ENCODE measurements around the gene DUSP3. TPM values are rescaled to one million over a fixed set of nuclear protein-coding genes. Genes with fewer than 3 reads are reported as not detected.

Gene DUSP3
- total and polyA plus RNA-seq, 10 of the 15 experiments (the other 5 are each of a cell fraction or from before 2014, with no cell fraction given) = 1.5 to 12.1 (median 3.8) TPM

DNA sequence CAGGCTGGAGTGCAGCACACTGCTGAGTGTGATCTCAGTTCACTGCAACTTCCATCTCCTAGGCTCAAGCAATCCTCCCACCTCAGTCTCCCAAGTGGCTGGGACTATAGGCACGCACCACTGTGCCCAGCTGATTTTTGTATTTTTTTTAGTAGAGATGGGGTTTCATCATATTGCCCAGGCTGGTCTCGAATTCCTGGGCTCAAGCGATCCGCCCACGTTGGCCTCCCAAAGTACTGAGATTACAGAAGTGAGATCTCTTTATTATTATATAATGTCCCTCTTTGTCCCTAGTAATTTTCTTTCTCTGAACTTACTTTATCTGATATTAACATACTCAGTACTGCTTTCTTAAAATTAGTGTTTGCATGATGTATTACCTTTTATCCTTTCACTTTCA lies 9.8 kb upstream of the DUSP3 start:
- CTCF ChIA-PET = no interaction called here
- intact Hi-C loops (cut with micrococcal nuclease; ENCODE audit: unreplicated experiment) = no loop called here
- TF ChIP-seq MTA2 (IDR thresholded peaks at IDR 0.05; ENCODE audit: low read depth) = 0 out of 2 replicates have a peak, but pooled peaks have one; percentile 42
- TF ChIP-seq, protein P1, sequence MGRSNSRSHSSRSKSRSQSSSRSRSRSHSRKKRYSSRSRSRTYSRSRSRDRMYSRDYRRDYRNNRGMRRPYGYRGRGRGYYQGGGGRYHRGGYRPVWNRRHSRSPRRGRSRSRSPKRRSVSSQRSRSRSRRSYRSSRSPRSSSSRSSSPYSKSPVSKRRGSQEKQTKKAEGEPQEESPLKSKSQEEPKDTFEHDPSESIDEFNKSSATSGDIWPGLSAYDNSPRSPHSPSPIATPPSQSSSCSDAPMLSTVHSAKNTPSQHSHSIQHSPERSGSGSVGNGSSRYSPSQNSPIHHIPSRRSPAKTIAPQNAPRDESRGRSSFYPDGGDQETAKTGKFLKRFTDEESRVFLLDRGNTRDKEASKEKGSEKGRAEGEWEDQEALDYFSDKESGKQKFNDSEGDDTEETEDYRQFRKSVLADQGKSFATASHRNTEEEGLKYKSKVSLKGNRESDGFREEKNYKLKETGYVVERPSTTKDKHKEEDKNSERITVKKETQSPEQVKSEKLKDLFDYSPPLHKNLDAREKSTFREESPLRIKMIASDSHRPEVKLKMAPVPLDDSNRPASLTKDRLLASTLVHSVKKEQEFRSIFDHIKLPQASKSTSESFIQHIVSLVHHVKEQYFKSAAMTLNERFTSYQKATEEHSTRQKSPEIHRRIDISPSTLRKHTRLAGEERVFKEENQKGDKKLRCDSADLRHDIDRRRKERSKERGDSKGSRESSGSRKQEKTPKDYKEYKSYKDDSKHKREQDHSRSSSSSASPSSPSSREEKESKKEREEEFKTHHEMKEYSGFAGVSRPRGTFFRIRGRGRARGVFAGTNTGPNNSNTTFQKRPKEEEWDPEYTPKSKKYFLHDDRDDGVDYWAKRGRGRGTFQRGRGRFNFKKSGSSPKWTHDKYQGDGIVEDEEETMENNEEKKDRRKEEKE (IDR thresholded peaks at IDR 0.05) = no peak
- no peak for TF ChIP-seq PKNOX1 (IDR thresholded peaks at IDR 0.05)
- no peak for TF ChIP-seq USF1 (IDR thresholded peaks at IDR 0.05; ENCODE audit: borderline replicate concordance, extremely low read length, insufficient read depth, low read depth, low read length)
- TF ChIP-seq LARP7 (IDR thresholded peaks at IDR 0.05) = no peak
- no peak for TF ChIP-seq ZBED1 (IDR thresholded peaks at IDR 0.05; ENCODE audit: borderline replicate concordance)
- TF ChIP-seq CBFB (IDR thresholded peaks at IDR 0.05; ENCODE audit: low read depth) = no peak
- TF ChIP-seq ESRRA (IDR thresholded peaks at IDR 0.05; ENCODE audit: low read length) = no peak
- peak; percentile 21 to 41; a peak in 3 of 4 replicates for TF ChIP-seq IKZF2 (IDR thresholded peaks at IDR 0.05)
- no peak for TF ChIP-seq DPF2 (IDR thresholded peaks at IDR 0.05)
- TF ChIP-seq IRF4 (IDR thresholded peaks at IDR 0.05; ENCODE audit: low read depth, low read length) = no peak
- TF ChIP-seq ZNF24 (IDR thresholded peaks at IDR 0.05) = no peak
- TF ChIP-seq RBBP5 (conservative IDR thresholded peaks at IDR 0.05) = no peak
- TF ChIP-seq, protein P2, sequence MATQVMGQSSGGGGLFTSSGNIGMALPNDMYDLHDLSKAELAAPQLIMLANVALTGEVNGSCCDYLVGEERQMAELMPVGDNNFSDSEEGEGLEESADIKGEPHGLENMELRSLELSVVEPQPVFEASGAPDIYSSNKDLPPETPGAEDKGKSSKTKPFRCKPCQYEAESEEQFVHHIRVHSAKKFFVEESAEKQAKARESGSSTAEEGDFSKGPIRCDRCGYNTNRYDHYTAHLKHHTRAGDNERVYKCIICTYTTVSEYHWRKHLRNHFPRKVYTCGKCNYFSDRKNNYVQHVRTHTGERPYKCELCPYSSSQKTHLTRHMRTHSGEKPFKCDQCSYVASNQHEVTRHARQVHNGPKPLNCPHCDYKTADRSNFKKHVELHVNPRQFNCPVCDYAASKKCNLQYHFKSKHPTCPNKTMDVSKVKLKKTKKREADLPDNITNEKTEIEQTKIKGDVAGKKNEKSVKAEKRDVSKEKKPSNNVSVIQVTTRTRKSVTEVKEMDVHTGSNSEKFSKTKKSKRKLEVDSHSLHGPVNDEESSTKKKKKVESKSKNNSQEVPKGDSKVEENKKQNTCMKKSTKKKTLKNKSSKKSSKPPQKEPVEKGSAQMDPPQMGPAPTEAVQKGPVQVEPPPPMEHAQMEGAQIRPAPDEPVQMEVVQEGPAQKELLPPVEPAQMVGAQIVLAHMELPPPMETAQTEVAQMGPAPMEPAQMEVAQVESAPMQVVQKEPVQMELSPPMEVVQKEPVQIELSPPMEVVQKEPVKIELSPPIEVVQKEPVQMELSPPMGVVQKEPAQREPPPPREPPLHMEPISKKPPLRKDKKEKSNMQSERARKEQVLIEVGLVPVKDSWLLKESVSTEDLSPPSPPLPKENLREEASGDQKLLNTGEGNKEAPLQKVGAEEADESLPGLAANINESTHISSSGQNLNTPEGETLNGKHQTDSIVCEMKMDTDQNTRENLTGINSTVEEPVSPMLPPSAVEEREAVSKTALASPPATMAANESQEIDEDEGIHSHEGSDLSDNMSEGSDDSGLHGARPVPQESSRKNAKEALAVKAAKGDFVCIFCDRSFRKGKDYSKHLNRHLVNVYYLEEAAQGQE (IDR thresholded peaks at IDR 0.05; ENCODE audit: low read depth, low read length) = no peak
- TF ChIP-seq ETV6 (conservative IDR thresholded peaks at IDR 0.05 in 1 of 2, IDR thresholded peaks at IDR 0.05 in 1 of 2; ENCODE audit: borderline replicate concordance in 1 of 2, low read depth in 1 of 2) = no peak
- TF ChIP-seq, protein P3, sequence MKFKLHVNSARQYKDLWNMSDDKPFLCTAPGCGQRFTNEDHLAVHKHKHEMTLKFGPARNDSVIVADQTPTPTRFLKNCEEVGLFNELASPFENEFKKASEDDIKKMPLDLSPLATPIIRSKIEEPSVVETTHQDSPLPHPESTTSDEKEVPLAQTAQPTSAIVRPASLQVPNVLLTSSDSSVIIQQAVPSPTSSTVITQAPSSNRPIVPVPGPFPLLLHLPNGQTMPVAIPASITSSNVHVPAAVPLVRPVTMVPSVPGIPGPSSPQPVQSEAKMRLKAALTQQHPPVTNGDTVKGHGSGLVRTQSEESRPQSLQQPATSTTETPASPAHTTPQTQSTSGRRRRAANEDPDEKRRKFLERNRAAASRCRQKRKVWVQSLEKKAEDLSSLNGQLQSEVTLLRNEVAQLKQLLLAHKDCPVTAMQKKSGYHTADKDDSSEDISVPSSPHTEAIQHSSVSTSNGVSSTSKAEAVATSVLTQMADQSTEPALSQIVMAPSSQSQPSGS (IDR thresholded peaks at IDR 0.05; ENCODE audit: low read length) = no peak

More for the DNA sequence above, 9.8 kb upstream of the DUSP3 start:
- RAD21 ChIA-PET (ENCODE audit: unreplicated experiment) = no interaction called here
- no peak overlapping the region for H3K27ac ChIP-seq (ENCODE audit: control insufficient read depth, insufficient read depth)
- SMC1A ChIA-PET (ENCODE audit: uncharacterized antibody, unreplicated experiment) = interaction anchor here (0.6 kb wide), 1 partner anchor 14 kb away, joined by 3 read pairs; no protein-coding TSS in a partner anchor
- no peak overlapping the region for H3K9ac ChIP-seq (ENCODE audit: control insufficient read depth, insufficient read depth, low read length)
- no peaks in the 10 kb centered on the region for H3K9me3 ChIP-seq (replicated peaks; ENCODE audit: control insufficient read depth, insufficient read depth, low read length)
- no peak overlapping the region for H2AFZ ChIP-seq (ENCODE audit: control insufficient read depth, low read depth, low read length)
- DNase-seq (ENCODE audit: low read depth, low spot score) (no peak), FAIRE-seq (no peak), ATAC-seq (peak; percentile 55)
- H3K36me3 ChIP-seq (ENCODE audit: control insufficient read depth in 2 of 2, insufficient read depth in 2 of 2, low read length in 1 of 2) = no peaks in the 10 kb centered on the region
- H3K4me3 ChIP-seq = no peak overlapping the region
- POLR2A ChIA-PET = no interaction called here
- no TSS peak for BruUV-seq (replicated peaks)
- no peaks in the 10 kb centered on the region; a peak in 1 of 4 replicates for H3K27me3 ChIP-seq (replicated peaks in 1 of 2; ENCODE audit: control insufficient read depth in 2 of 2, insufficient read depth in 2 of 2, low read length in 1 of 2)
- no peaks in the 10 kb centered on the region for H3K79me2 ChIP-seq (ENCODE audit: control insufficient read depth, insufficient read depth, low read length)
- 2% methylated on average over 5 of the region's 5 CpGs for WGBS (ENCODE audit: insufficient coverage, insufficient replicate concordance, low lambda C conversion rate, missing lambda C conversion rate)
- no peaks in the 10 kb centered on the region for H3K4me1 ChIP-seq (ENCODE audit: control insufficient read depth, insufficient read depth, low read length)
- in situ Hi-C loops (cut with MboI) = no loop called here
- no peak overlapping the region for H3K4me2 ChIP-seq (ENCODE audit: control insufficient read depth, insufficient read depth)
- H4K20me1 ChIP-seq (ENCODE audit: control insufficient read depth, insufficient read depth) = no peaks in the 10 kb centered on the region
